HepG2 (cell line): ENCODE results near the gene PARVA. TPM values are rescaled to one million over a fixed set of nuclear protein-coding genes. Genes with fewer than 3 reads are reported as not detected.

ENCODE experiments used
- ATAC-seq: fragments of 200-7000 bp; cut with Tn5 transposase; 3 replicates; pipeline ENCODE4 v1.9.1; 2020; ENCODE audit warnings: mild to moderate bottlenecking, moderate library complexity
- BruUV-seq: library from RNA; stranded (reverse); fragments of 400-500 nt; replicated peaks from 2 replicates; lab custom pipeline; 2021; lab: Mats Ljungman, UMichigan
- CTCF ChIA-PET: fragments of 300-600 bp; formaldehyde crosslinking; extraction: SDS; loops from one replicate; lab custom pipeline; 2021; ENCODE audit warnings: low total read pairs, inconsistent platforms, low intra/inter-chr PET ratio; lab: Yijun Ruan, JAX
- POLR2A ChIA-PET: fragments of 350-600 bp; sonication (Branson Sonifier 250); formaldehyde crosslinking; loops from one replicate; lab custom pipeline; 2020; ENCODE audit warnings: antibody characterized with exemption, inconsistent platforms; lab: Yijun Ruan, JAX
- DNase-seq: peaks from one replicate; pipeline ENCODE4 v3.0.0-alpha.2; 2015; ENCODE audit warnings: low spot score
- FAIRE-seq: peaks from 3 replicates; lab custom pipeline; 2011; peaks lifted over from hg19 to GRCh38; lab: Jason Lieb, UNC
- H2AFZ ChIP-seq: one replicate; pipeline ENCODE4 v1.6.1; 2011; ENCODE audit warnings: low read length, inconsistent platforms
- H3K27ac ChIP-seq: fragments of 300-600 bp; 3 replicates; pipeline ENCODE4 v1.8.0; 2011; ENCODE audit warnings: mixed run types, mild to moderate bottlenecking, mixed read lengths, low read length, inconsistent platforms; ENCODE audit not compliant: insufficient read depth; ENCODE audit errors: extremely low read length
- H3K27me3 ChIP-seq, 2 experiments: fragments of 200-600 bp in 1 of 2; 2 replicates in 1 of 2; 3 replicates in 1 of 2; pipeline versions ENCODE4 v1.6.0 to v1.8.0; 2011; ENCODE audit warnings: low read length in 2 of 2, mild to moderate bottlenecking in 2 of 2, moderate library complexity in 2 of 2, inconsistent platforms in 1 of 2; ENCODE audit not compliant: insufficient read depth in 2 of 2, control insufficient read depth in 1 of 2
- H3K36me3 ChIP-seq, 2 experiments: fragments of 200-600 bp in 1 of 2; replicated peaks in 1 of 2; 2 replicates in 1 of 2; 3 replicates in 1 of 2; pipeline versions ENCODE4 v1.5.1 to v1.8.0; 2011; ENCODE audit warnings: low read length in 2 of 2, inconsistent platforms in 1 of 2; ENCODE audit not compliant: insufficient read depth in 2 of 2, control insufficient read depth in 1 of 2
- H3K4me1 ChIP-seq: 2 replicates; pipeline ENCODE4 v1.5.1; 2012; ENCODE audit warnings: low read length, inconsistent platforms; ENCODE audit not compliant: insufficient read depth
- H3K4me2 ChIP-seq: 2 replicates; pipeline ENCODE4 v1.6.0; 2011; ENCODE audit warnings: low read depth, low read length, inconsistent platforms
- H3K4me3 ChIP-seq, 3 experiments: fragments of 200-600 bp in 1 of 3; sonication (generic), shearing (Covaris generic) in 1 of 3; replicated peaks in 1 of 3; 2 replicates each; pipeline ENCODE4 v1.5.1; 2011 to 2016; ENCODE audit warnings: low read length in 3 of 3, inconsistent platforms in 2 of 3, low read depth in 2 of 3, mild to moderate bottlenecking in 2 of 3, control low read depth in 1 of 3, mixed read lengths in 1 of 3; ENCODE audit not compliant: insufficient read depth in 1 of 3
- H3K79me2 ChIP-seq: one replicate; pipeline ENCODE4 v1.6.1; 2011; ENCODE audit warnings: low read length, inconsistent platforms; ENCODE audit not compliant: insufficient read depth
- H3K9ac ChIP-seq: 2 replicates; pipeline ENCODE4 v1.6.0; 2011; ENCODE audit warnings: mild to moderate bottlenecking, low read depth, low read length, inconsistent platforms; ENCODE audit not compliant: insufficient read depth
- H3K9me3 ChIP-seq: 2 replicates; pipeline ENCODE4 v1.5.1; 2012; ENCODE audit warnings: mild to moderate bottlenecking, low read length
- H4K20me1 ChIP-seq: 2 replicates; pipeline ENCODE4 v1.6.0; 2011; ENCODE audit warnings: inconsistent platforms, mild to moderate bottlenecking, low read length, moderate library complexity; ENCODE audit not compliant: insufficient read depth
- ELF1 ChIP-seq: sonication (generic); formaldehyde crosslinking; IDR thresholded peaks from 2 replicates; pipeline ENCODE4 v1.4.0; 2020; ENCODE audit warnings: missing genetic modification reagents
- FOXP1 ChIP-seq, 2 experiments: fragments of 450-650 bp in 1 of 2; IDR thresholded peaks; 2 replicates each; pipeline ENCODE4 v1.6.1; 2017 to 2018; ENCODE audit warnings: antibody characterized with exemption in 1 of 2
- HNF1B ChIP-seq: sonication (generic); formaldehyde crosslinking; IDR thresholded peaks from 2 replicates; pipeline ENCODE4 v1.5.1; 2020; ENCODE audit warnings: mild to moderate bottlenecking, moderate library complexity, missing genetic modification reagents
- HNF4A ChIP-seq: sonication (generic); formaldehyde crosslinking; IDR thresholded peaks from 2 replicates; pipeline ENCODE4 v1.4.0; 2020; ENCODE audit warnings: missing genetic modification reagents
- KDM6A ChIP-seq: IDR thresholded peaks from 2 replicates; pipeline ENCODE4 v1.6.1; 2016; ENCODE audit warnings: low read depth
- SRSF1 ChIP-seq: fragments of 200-400 bp; formaldehyde crosslinking; optimal IDR thresholded peaks from 2 replicates; pipeline ENCODE3; 2017; ENCODE audit warnings: mild to moderate bottlenecking, low read depth, low read length, moderate library complexity
- TRIM24 ChIP-seq: sonication (generic); formaldehyde crosslinking; IDR thresholded peaks from 2 replicates; pipeline ENCODE4 v1.8.0; 2022; ENCODE audit warnings: mild to moderate bottlenecking, missing genetic modification reagents
- ZNF232 ChIP-seq: sonication (generic); formaldehyde crosslinking; IDR thresholded peaks from 2 replicates; pipeline ENCODE4 v1.4.0; 2020; ENCODE audit warnings: missing genetic modification reagents, borderline replicate concordance
- ZNF292 ChIP-seq: sonication (generic); formaldehyde crosslinking; IDR thresholded peaks from 2 replicates; pipeline ENCODE4 v1.8.1; 2022; ENCODE audit warnings: mild to moderate bottlenecking, low read depth, missing genetic modification reagents, borderline replicate concordance
- ZNF335 ChIP-seq: sonication (generic); formaldehyde crosslinking; IDR thresholded peaks from 2 replicates; pipeline ENCODE4 v1.4.0; 2020; ENCODE audit warnings: missing genetic modification reagents
- ZNF776 ChIP-seq: sonication (generic); formaldehyde crosslinking; IDR thresholded peaks from 2 replicates; pipeline ENCODE4 v1.4.0; 2020; ENCODE audit warnings: mild to moderate bottlenecking, missing genetic modification reagents
- ZSCAN30 ChIP-seq: sonication (generic); formaldehyde crosslinking; IDR thresholded peaks from 2 replicates; pipeline ENCODE4 v1.5.0; 2020; ENCODE audit warnings: mild to moderate bottlenecking, missing genetic modification reagents
- ZXDC ChIP-seq: sonication (generic); formaldehyde crosslinking; IDR thresholded peaks from 2 replicates; pipeline ENCODE4 v1.5.0; 2020; ENCODE audit warnings: mild to moderate bottlenecking, missing genetic modification reagents
- WGBS: methylation state at CpG from one replicate; pipeline ENCODE4 v1.1.6; 2017; ENCODE audit warnings: low lambda C conversion rate; 5-methylcytosine and 5-hydroxymethylcytosine counted together
- in situ Hi-C: cut with HindIII; loops from 2 replicates; pipeline ENCODE4 v1.10.0; 2017; ENCODE audit warnings: low pct_unique_long_range_greater_than_20kb; ENCODE audit not compliant: extremely low pct_ligation_motif_present
- intact Hi-C: fragments of 100-400 bp; cut with micrococcal nuclease; formaldehyde crosslinking; loops from one replicate; pipeline ENCODE4 v1.10.0; 2022; ENCODE audit not compliant: unreplicated experiment
- polyA plus RNA-seq, 8 experiments: library from polyadenylated mRNA; depleted of rRNA in 3 of 8; stranded (reverse) in 7 of 8; unstranded in 1 of 8; fragments of >200 nt; fragmentation: Illumina TruSeq in 4 of 8; extraction: Trizol in 4 of 8; gene quantifications; 2 replicates each; pipeline versions ENCODE4 v1.2.1 to v1.2.3, GENCODE V29; 2011 to 2016; ENCODE audit warnings: low read depth in 4 of 8, missing spikeins in 1 of 8, mixed read lengths in 1 of 8; ENCODE audit not compliant: insufficient read depth in 1 of 8
- total RNA-seq, 5 experiments: library from RNA; depleted of rRNA; stranded (reverse); fragments of >200 nt; fragmentation: Illumina TruSeq; extraction: Trizol; gene quantifications; 2 replicates each; pipeline ENCODE4 v1.2.3, GENCODE V29; 2016; ENCODE audit warnings: low read depth in 1 of 5

Gene PARVA
- total and polyA plus RNA-seq, 2 of the 13 experiments (the other 11 are each of a cell fraction or from before 2014, with no cell fraction given): 5.9 to 9.1 TPM

GRCh38 chr11:12509371-12509770 is 132.0 kb downstream of the PARVA start (continued):
- TF ChIP-seq ZXDC (CRISPR knock-in tag): no peak
- TF ChIP-seq, all 625 proteins: peak for 0

- intact Hi-C loops: no loop called here
- Histone ChIP-seq H3K4me2 (no peak overlapping the region), H2AFZ (no peak overlapping the region), H3K36me3 (no peaks in the 10 kb centered on the region; a peak in 1 of 5 replicates), H3K9ac (no peak overlapping the region), H3K27me3 (no peaks in the 10 kb centered on the region), H3K9me3 (no peaks in the 10 kb centered on the region), H3K79me2 (no peaks in the 10 kb centered on the region), H3K27ac (no peak overlapping the region), H3K4me3 (no peak overlapping the region), H4K20me1 (no peaks in the 10 kb centered on the region), H3K4me1 (no peaks in the 10 kb centered on the region)
- in situ Hi-C loops: no loop called here
- FAIRE-seq (no peak), DNase-seq (no peak), ATAC-seq (no peak)
- ChIA-PET POLR2A (no interaction called here), CTCF (no interaction called here)
- WGBS: 70% methylated on average over 4 of the region's 4 CpGs
- TF ChIP-seq ZNF776 (CRISPR knock-in tag) (no peak), ZNF292 (no peak), ELF1 (no peak), ZNF335 (CRISPR knock-in tag) (no peak), HNF1B (CRISPR knock-in tag) (no peak), HNF4A (no peak), SRSF1 (no peak), ZSCAN30 (no peak), KDM6A (CRISPR knock-in tag) (no peak), ZNF232 (CRISPR knock-in tag) (no peak), FOXP1 (IDR thresholded peaks at IDR 0.05) (no peak), FOXP1 (CRISPR knock-in tag; IDR thresholded peaks at IDR 0.05) (no peak), TRIM24 (CRISPR knock-in tag) (no peak)
- BruUV-seq: no TSS peak
Measured at GRCh38 chr11:12512132-12512531, 134.8 kb downstream of the PARVA start.
